MM.1S (cell line): ENCODE measurements around the gene RNF217.

ENCODE experiments used
- EZH2 ChIP-seq: fragments of 300-600 bp; sonication (generic); optimal IDR thresholded peaks from 2 replicates; pipeline ENCODE3; 2017; ENCODE audit warnings: low read depth, mild to moderate bottlenecking, antibody characterized with exemption, low read length, mixed read lengths
- EZH2phosphoT487 ChIP-seq: fragments of 300-600 bp; sonication (generic); IDR thresholded peaks from 2 replicates; pipeline ENCODE4 v1.6.1; 2018; ENCODE audit warnings: antibody characterized with exemption, low read length
- TF ChIP-seq, protein P1 (sequence below): fragments of 300-600 bp; sonication (generic); IDR thresholded peaks from 2 replicates; pipeline ENCODE4 v1.5.1; 2016; ENCODE audit warnings: antibody characterized with exemption, low read length, mixed read lengths

DNA sequence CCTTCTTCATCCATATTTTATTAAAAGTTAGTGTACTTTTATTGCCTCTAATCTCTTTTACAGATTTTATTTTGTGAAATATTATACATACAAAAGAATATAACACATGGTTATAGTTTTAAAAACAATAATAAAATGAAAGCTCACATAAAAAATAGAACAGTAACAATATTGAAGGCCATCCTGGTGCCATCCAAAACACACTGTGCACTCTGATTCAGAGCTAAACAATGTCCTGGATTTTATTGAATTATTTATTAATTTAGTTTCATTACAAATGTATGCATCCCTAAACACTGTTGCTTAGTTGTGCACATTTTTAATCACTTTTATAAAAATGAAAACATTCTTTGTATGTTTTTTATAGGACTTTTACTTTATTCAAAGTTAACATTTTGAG, 32.9 kb downstream of the RNF217 start:
- TF ChIP-seq, protein P1, sequence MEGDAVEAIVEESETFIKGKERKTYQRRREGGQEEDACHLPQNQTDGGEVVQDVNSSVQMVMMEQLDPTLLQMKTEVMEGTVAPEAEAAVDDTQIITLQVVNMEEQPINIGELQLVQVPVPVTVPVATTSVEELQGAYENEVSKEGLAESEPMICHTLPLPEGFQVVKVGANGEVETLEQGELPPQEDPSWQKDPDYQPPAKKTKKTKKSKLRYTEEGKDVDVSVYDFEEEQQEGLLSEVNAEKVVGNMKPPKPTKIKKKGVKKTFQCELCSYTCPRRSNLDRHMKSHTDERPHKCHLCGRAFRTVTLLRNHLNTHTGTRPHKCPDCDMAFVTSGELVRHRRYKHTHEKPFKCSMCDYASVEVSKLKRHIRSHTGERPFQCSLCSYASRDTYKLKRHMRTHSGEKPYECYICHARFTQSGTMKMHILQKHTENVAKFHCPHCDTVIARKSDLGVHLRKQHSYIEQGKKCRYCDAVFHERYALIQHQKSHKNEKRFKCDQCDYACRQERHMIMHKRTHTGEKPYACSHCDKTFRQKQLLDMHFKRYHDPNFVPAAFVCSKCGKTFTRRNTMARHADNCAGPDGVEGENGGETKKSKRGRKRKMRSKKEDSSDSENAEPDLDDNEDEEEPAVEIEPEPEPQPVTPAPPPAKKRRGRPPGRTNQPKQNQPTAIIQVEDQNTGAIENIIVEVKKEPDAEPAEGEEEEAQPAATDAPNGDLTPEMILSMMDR = no peak
- TF ChIP-seq EZH2phosphoT487 (no peak), EZH2 (no peak)
